ENCODE measurements around the gene AXIN1. TPM values are rescaled to one million over a fixed set of nuclear protein-coding genes. Genes with fewer than 3 reads are reported as not detected.

AXIN1 gene
- total and polyA plus RNA-seq, 9 donors: 3.7 to 27.2 (median 23.0) TPM

DNA sequence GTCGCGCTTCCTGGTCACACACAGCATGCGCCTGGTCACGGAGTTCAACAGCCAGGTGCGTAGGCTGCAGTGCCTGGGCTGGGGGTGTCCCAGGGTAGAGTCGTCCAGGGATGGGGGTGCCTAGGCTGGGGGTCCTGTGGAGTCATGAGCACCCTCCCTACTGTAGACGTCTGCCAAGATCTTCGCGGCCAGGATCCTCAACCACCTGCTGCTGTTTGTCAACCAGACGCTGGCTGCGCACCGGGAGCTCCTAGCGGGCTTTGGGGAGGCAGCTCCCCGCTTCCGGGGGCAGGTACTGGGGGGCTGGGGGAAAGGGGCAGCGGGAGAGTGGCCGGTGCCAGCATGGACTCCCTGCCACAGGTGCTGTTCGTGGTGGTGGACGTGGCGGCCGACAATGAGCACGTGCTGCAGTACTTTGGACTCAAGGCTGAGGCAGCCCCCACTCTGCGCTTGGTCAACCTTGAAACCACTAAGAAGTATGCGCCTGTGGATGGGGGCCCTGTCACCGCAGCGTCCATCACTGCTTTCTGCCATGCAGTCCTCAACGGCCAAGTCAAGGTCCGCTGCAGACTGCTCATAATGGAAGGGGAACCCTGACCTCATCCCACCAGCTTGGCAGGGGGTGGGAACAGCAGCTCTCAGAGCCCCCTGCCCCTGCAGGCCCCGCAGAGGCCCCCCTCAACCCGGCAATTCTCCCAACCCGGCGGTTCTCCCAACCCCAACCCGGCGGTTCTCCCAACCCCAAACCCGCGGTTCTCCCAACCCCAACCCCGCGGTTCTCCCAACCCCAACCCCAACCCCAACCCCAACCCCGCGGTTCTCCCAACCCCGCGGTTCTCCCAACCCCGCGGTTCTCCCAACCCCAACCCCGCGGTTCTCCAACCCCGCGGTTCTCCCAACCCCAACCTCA is 67.1 kb downstream of the AXIN1 start:
- intact Hi-C loops (cut with DNase I): no loop called here
- H3K36me3 ChIP-seq: no peaks in the 10 kb centered on the region

DNA sequence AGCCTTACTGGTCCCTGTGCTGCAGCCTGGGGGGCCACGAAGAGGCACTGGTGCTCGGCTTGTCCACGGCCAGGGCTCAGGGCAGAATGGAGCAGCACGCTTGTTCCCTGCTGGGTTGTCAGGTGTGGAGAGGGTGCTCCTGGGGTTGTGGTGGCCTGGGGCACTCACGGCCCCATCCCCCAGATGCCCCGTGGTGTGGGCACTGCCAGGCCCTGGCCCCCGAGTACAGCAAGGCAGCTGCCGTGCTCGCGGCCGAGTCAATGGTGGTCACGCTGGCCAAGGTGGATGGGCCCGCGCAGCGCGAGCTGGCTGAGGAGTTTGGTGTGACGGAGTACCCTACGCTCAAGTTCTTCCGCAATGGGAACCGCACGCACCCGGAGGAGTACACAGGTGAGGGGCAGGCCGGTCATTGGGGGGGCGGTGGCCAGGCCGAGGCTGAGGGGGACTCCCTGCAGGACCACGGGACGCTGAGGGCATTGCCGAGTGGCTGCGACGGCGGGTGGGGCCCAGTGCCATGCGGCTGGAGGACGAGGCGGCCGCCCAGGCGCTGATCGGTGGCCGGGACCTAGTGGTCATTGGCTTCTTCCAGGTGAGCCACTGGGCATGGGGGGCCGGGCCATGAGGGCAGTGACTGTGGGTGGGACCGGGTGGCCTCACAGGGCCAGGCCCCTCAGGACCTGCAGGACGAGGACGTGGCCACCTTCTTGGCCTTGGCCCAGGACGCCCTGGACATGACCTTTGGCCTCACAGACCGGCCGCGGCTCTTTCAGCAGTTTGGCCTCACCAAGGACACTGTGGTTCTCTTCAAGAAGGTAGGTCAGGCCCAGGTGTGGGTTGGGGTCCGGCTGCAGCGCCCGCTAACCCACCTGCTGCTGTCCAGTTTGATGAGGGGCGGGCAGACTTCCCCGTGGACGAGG is 68.1 kb downstream of the AXIN1 start:
- no peaks in the 10 kb centered on the region for H3K36me3 ChIP-seq
- H3K4me1 ChIP-seq (ENCODE audit: insufficient read depth): no peaks in the 10 kb centered on the region
- H3K27ac ChIP-seq: no peak overlapping the region
- no peak overlapping the region for H3K4me3 ChIP-seq
- no peak for DNase-seq
- intact Hi-C loops (cut with DNase I): no loop called here
- TF ChIP-seq EP300 (IDR thresholded peaks at IDR 0.05) (no peak), POLR2A (IDR thresholded peaks at IDR 0.05) (no peak)
- TF ChIP-seq, protein P1, sequence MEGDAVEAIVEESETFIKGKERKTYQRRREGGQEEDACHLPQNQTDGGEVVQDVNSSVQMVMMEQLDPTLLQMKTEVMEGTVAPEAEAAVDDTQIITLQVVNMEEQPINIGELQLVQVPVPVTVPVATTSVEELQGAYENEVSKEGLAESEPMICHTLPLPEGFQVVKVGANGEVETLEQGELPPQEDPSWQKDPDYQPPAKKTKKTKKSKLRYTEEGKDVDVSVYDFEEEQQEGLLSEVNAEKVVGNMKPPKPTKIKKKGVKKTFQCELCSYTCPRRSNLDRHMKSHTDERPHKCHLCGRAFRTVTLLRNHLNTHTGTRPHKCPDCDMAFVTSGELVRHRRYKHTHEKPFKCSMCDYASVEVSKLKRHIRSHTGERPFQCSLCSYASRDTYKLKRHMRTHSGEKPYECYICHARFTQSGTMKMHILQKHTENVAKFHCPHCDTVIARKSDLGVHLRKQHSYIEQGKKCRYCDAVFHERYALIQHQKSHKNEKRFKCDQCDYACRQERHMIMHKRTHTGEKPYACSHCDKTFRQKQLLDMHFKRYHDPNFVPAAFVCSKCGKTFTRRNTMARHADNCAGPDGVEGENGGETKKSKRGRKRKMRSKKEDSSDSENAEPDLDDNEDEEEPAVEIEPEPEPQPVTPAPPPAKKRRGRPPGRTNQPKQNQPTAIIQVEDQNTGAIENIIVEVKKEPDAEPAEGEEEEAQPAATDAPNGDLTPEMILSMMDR (IDR thresholded peaks at IDR 0.05): no peak
- 89% methylated on average over 51 to 52 of the region's 52 CpGs for WGBS, 3 donors
- no peaks in the 10 kb centered on the region for H3K27me3 ChIP-seq
- H3K9me3 ChIP-seq: no peaks in the 10 kb centered on the region

More for the DNA sequence above, 67.1 kb downstream of the AXIN1 start:
- Histone ChIP-seq H3K4me3 (no peak overlapping the region), H3K27me3 (no peaks in the 10 kb centered on the region), H3K27ac (no peak overlapping the region), H3K9me3 (no peaks in the 10 kb centered on the region), H3K4me1 (ENCODE audit: insufficient read depth) (no peaks in the 10 kb centered on the region)
- no peak for DNase-seq
- 90 to 91% (median 90%) methylated on average over 44 to 48 of the region's 48 CpGs for WGBS, 3 donors
- TF ChIP-seq POLR2A (IDR thresholded peaks at IDR 0.05) (no peak), EP300 (IDR thresholded peaks at IDR 0.05) (no peak)
- TF ChIP-seq, protein P1 (IDR thresholded peaks at IDR 0.05): no peak

DNA sequence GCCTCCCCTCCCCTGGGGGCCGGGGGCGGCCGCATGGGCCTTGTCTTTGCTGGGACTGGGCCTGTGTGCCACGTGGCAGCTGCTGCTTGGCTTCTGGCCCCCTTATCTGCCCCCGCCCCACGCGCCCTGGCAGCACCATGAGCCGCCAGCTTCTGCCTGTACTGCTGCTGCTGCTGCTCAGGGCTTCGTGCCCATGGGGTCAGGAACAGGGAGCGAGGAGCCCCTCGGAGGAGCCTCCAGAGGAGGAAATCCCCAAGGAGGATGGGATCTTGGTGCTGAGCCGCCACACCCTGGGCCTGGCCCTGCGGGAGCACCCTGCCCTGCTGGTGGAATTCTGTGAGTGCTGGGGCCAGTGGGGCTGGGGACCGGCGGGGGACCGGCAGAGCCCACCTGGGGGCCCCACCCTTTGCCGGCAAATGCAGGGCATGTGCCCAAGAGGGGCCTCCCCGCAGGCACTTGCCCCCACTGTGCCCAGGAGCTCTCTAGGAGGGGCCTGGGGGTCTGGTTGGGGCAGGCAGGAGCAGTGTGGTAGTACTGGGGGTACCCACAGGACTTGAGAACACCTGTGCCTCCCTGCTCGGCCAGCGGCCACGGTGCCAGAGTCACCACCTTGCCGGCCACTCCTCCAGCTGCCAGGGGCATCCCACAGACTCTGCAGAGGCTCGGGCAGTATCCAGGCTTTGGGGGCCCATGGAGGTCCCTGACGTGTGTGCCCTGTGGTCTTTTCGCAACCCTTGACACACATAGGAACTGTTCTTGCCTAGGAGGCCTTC is 69.3 kb downstream of the AXIN1 start, which contains the start of gene PDIA2:
PDIA2 (plus strand) TSS at position 132 of the 773 bp plus-strand sequence; CDS start at position 138, 6 bp downstream.
- TF ChIP-seq POLR2A (IDR thresholded peaks at IDR 0.05): no peak
- Histone ChIP-seq H3K27me3 (no peaks in the 10 kb centered on the region), H3K4me1 (ENCODE audit: insufficient read depth) (no peaks in the 10 kb centered on the region), H3K36me3 (no peaks in the 10 kb centered on the region), H3K4me3 (no peak within 1 kb of the TSS), H3K9me3 (no peaks in the 10 kb centered on the region), H3K27ac (no peak within 1 kb of the TSS)
- no peak for DNase-seq
- 60 to 72% (median 61%) methylated on average over 24 to 25 of the region's 25 CpGs for WGBS, 3 donors
- intact Hi-C loops (cut with DNase I): no loop called here

DNA sequence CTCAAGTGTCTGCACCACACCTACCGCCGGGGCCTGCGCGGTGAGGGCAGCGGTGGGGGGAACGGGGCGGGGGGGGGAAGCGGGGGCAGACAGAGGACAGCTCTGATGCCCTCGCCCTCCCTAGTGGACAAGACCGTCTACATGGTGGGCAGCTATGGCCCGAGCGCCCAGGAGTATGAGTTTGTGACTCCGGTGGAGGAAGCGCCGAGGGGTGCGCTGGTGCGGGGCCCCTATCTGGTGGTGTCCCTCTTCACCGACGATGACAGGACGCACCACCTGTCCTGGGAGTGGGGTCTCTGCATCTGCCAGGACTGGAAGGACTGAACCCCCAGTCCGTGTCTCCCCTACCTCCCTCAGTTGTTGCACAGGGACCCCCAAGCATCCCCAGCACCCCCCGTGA is 70.0 kb downstream of the AXIN1 start:
- Histone ChIP-seq H3K9me3 (no peaks in the 10 kb centered on the region), H3K27me3 (no peaks in the 10 kb centered on the region), H3K4me1 (ENCODE audit: insufficient read depth) (no peaks in the 10 kb centered on the region), H3K27ac (no peak overlapping the region), H3K4me3 (no peak overlapping the region), H3K36me3 (no peaks in the 10 kb centered on the region)
- WGBS, 3 donors: 79 to 89% (median 86%) methylated on average over 18 to 22 of the region's 22 CpGs
- intact Hi-C loops (cut with DNase I): no loop called here
- no peak for DNase-seq
- TF ChIP-seq EP300 (IDR thresholded peaks at IDR 0.05) (no peak), POLR2A (IDR thresholded peaks at IDR 0.05) (no peak)
- TF ChIP-seq, protein P1 (IDR thresholded peaks at IDR 0.05): no peak
